Caco-2 (cell line): ENCODE data around the gene MUC12. TPM values are rescaled to one million over a fixed set of nuclear protein-coding genes. Genes with fewer than 3 reads are reported as not detected.

Source experiments
- BruUV-seq: library from RNA; stranded (reverse); fragments of 400-500 nt; replicated peaks from 2 replicates; lab custom pipeline; 2021; lab: Mats Ljungman, UMichigan
- CTCF ChIA-PET: fragments of 300-600 bp; sonication (Branson Sonifier 250); formaldehyde crosslinking; loops from one replicate; lab custom pipeline; 2022; ENCODE audit warnings: antibody characterized with exemption; lab: Charles Lee
- POLR2A ChIA-PET: fragments of 300-600 bp; sonication (Branson Sonifier 250); formaldehyde crosslinking; loops from one replicate; lab custom pipeline; 2022; ENCODE audit warnings: antibody characterized with exemption; lab: Charles Lee
- DNase-seq, 2 experiments: peaks; one replicate each; pipeline versions ENCODE4 v3.0.0 to v3.0.0-alpha.2; 2020 to 2022
- H3K27me3 ChIP-seq: replicated peaks from 2 replicates; pipeline ENCODE4 v1.6.0; 2011; ENCODE audit warnings: low read length; ENCODE audit not compliant: control insufficient read depth, insufficient read depth
- H3K36me3 ChIP-seq: 2 replicates; pipeline ENCODE4 v1.5.1; 2011; ENCODE audit warnings: low read length; ENCODE audit not compliant: control insufficient read depth, insufficient read depth
- H3K4me1 ChIP-seq: fragments of 250-450 bp; sonication (Bioruptor Pico); 2 replicates; pipeline ENCODE4 v1.5.1; 2020; ENCODE audit warnings: mild to moderate bottlenecking
- H3K4me3 ChIP-seq: 2 replicates; pipeline ENCODE4 v1.5.1; 2011; ENCODE audit warnings: low read depth, mild to moderate bottlenecking, control low read depth, low read length
- H3K9me3 ChIP-seq: fragments of 250-450 bp; sonication (Bioruptor Pico); 2 replicates; pipeline ENCODE4 v1.5.1; 2020; ENCODE audit warnings: mild to moderate bottlenecking, moderate library complexity
- H3K27ac Mint-ChIP-seq: one replicate; pipeline ENCODE4 v1.8.0; 2022; ENCODE audit warnings: mixed read lengths; ENCODE audit not compliant: unreplicated experiment
- H3K27me3 Mint-ChIP-seq: one replicate; pipeline ENCODE4 v1.8.0; 2022; ENCODE audit warnings: mixed read lengths; ENCODE audit not compliant: insufficient read depth, unreplicated experiment
- H3K36me3 Mint-ChIP-seq: one replicate; pipeline ENCODE4 v1.8.0; 2022; ENCODE audit warnings: mild to moderate bottlenecking, mixed read lengths; ENCODE audit not compliant: insufficient read depth, unreplicated experiment
- H3K4me1 Mint-ChIP-seq: one replicate; pipeline ENCODE4 v1.8.0; 2022; ENCODE audit warnings: low read depth, mixed read lengths; ENCODE audit not compliant: unreplicated experiment
- H3K4me3 Mint-ChIP-seq: one replicate; pipeline ENCODE4 v1.8.0; 2022; ENCODE audit warnings: mild to moderate bottlenecking, moderate library complexity, mixed read lengths; ENCODE audit not compliant: unreplicated experiment
- H3K9me3 Mint-ChIP-seq: one replicate; pipeline ENCODE4 v1.8.0; 2022; ENCODE audit warnings: mixed read lengths; ENCODE audit not compliant: unreplicated experiment
- intact Hi-C: fragments of 100-400 bp; cut with micrococcal nuclease; formaldehyde crosslinking; loops from one replicate; pipeline ENCODE4 v1.10.0; 2022; ENCODE audit not compliant: unreplicated experiment
- total RNA-seq: library from RNA; stranded (reverse); gene quantifications from 2 replicates; pipeline ENCODE4 v1.2.3, GENCODE V29; 2022
- TF ChIP-seq, protein P1 (sequence below), 2 experiments: fragments of 200-600 bp in 1 of 2; IDR thresholded peaks; 1 replicate in 1 of 2; 2 replicates in 1 of 2; pipeline versions ENCODE4 v1.5.1 to v1.8.0; 2011 to 2022; ENCODE audit warnings: antibody characterized with exemption in 1 of 2, control low read depth in 1 of 2, inconsistent platforms in 1 of 2, low read depth in 1 of 2, low read length in 1 of 2, mild to moderate bottlenecking in 1 of 2, moderate library complexity in 1 of 2; ENCODE audit not compliant: insufficient read depth in 1 of 2, severe bottlenecking in 1 of 2, unreplicated experiment in 1 of 2

MUC12 gene
- total RNA-seq, 1 experiment from 2014 or later = 0.16 TPM

DNA sequence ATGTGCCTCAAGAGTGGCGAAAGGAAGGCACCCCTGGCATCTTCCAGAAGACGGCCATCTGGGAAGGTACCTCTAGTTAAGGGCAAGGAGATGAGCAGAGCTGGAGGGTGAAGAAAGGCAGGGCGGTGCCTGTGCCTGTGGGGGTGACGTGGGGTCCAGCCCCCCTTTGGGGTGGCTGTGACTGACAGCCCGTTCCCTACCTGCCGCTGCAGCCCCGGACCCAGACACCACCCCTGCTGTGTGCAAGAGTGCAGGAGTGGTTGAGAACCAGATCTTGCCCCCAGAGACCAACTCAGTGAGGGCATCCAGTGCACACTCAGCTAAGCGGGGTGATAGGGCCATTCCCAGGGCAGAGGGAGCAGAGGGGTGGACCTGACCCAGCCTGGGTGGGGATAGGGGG, 46.3 kb downstream of the MUC12 start:
- H3K9me3 Mint-ChIP-seq = no peaks in the 10 kb centered on the region
- no peak for DNase-seq
- H3K4me3 Mint-ChIP-seq = no peak overlapping the region
- H3K4me1 ChIP-seq = peaks cover 4% of the 10 kb centered on the region; the same call in 1 of the 2 replicates
- no peaks in the 10 kb centered on the region for H3K36me3 Mint-ChIP-seq
- BruUV-seq = no TSS peak
- intact Hi-C loops = no loop called here
- H3K27me3 ChIP-seq = no peaks in the 10 kb centered on the region; the same call in 1 of the 2 replicates
- TF ChIP-seq, protein P1, sequence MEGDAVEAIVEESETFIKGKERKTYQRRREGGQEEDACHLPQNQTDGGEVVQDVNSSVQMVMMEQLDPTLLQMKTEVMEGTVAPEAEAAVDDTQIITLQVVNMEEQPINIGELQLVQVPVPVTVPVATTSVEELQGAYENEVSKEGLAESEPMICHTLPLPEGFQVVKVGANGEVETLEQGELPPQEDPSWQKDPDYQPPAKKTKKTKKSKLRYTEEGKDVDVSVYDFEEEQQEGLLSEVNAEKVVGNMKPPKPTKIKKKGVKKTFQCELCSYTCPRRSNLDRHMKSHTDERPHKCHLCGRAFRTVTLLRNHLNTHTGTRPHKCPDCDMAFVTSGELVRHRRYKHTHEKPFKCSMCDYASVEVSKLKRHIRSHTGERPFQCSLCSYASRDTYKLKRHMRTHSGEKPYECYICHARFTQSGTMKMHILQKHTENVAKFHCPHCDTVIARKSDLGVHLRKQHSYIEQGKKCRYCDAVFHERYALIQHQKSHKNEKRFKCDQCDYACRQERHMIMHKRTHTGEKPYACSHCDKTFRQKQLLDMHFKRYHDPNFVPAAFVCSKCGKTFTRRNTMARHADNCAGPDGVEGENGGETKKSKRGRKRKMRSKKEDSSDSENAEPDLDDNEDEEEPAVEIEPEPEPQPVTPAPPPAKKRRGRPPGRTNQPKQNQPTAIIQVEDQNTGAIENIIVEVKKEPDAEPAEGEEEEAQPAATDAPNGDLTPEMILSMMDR (IDR thresholded peaks at IDR 0.05; ENCODE audit: insufficient read depth in 1 of 2, low read depth in 1 of 2, low read length in 1 of 2, severe bottlenecking in 1 of 2, unreplicated experiment in 1 of 2) = no peak
- H3K4me3 ChIP-seq = no peak overlapping the region
- POLR2A ChIA-PET = interaction anchor here (0.7 kb wide), 1 partner anchor 43 kb away, joined by 4 read pairs; no protein-coding TSS in a partner anchor
- no peaks in the 10 kb centered on the region for H3K4me1 Mint-ChIP-seq
- H3K36me3 ChIP-seq = no peaks in the 10 kb centered on the region
- no peak overlapping the region for H3K27ac Mint-ChIP-seq
- no peaks in the 10 kb centered on the region for H3K9me3 ChIP-seq
- CTCF ChIA-PET = no interaction called here
- peaks cover 2% of the 10 kb centered on the region for H3K27me3 Mint-ChIP-seq

DNA sequence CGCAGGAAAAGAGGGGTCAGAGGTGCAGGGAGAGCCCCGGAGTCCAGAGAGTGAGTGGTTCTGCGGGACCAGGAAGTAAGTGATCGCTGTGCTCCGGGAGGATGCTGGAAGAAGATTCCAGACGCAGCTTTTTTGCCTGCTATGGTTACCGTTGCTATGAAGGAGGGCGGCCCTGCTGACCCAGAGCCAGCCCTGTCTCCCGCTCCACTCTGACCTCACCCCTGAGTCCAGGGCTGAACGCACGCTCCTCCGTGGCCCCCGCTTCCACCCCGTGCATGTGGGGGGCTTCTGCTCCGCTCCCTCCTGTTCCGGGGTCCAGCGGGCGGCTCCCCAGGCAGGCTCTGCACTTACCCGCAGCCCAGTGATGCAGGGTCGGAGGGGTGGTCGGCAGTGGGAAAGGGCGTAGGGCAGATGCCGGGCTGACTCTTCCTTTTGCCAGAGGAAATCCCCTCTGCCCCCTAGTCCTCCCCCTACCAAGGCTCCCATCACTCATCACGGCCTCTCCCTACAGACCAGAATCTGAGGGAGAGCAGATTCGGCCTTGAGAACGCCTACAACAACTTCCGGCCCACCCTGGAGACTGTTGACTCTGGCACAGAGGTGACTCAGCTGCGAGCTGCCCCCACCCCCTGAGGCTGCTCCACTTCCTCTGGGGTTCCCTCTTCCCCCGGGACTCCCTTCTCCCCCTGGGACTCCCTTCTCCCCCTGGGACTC, 47.9 kb downstream of the MUC12 start:
- Histone ChIP-seq H3K9me3 (no peaks in the 10 kb centered on the region), H3K4me3 (peak overlapping the region; percentile 18), H3K27me3 (no peaks in the 10 kb centered on the region; the same call in 1 of the 2 replicates), H3K36me3 (no peaks in the 10 kb centered on the region), H3K4me1 (peaks cover 4% of the 10 kb centered on the region; the same call in 1 of the 2 replicates)
- Mint-ChIP-seq H3K27ac (peak overlapping the region; percentile 59), H3K4me3 (peak overlapping the region; percentile 24), H3K36me3 (no peaks in the 10 kb centered on the region), H3K9me3 (no peaks in the 10 kb centered on the region), H3K4me1 (no peaks in the 10 kb centered on the region), H3K27me3 (peaks cover 3% of the 10 kb centered on the region)
- intact Hi-C loops = no loop called here
- TF ChIP-seq, protein P1 (IDR thresholded peaks at IDR 0.05; ENCODE audit: insufficient read depth in 1 of 2, low read depth in 1 of 2, low read length in 1 of 2, severe bottlenecking in 1 of 2, unreplicated experiment in 1 of 2) = no peak
- DNase-seq = peak; percentile 55
- POLR2A ChIA-PET = no interaction called here
- CTCF ChIA-PET = no interaction called here
- BruUV-seq = no TSS peak

DNA sequence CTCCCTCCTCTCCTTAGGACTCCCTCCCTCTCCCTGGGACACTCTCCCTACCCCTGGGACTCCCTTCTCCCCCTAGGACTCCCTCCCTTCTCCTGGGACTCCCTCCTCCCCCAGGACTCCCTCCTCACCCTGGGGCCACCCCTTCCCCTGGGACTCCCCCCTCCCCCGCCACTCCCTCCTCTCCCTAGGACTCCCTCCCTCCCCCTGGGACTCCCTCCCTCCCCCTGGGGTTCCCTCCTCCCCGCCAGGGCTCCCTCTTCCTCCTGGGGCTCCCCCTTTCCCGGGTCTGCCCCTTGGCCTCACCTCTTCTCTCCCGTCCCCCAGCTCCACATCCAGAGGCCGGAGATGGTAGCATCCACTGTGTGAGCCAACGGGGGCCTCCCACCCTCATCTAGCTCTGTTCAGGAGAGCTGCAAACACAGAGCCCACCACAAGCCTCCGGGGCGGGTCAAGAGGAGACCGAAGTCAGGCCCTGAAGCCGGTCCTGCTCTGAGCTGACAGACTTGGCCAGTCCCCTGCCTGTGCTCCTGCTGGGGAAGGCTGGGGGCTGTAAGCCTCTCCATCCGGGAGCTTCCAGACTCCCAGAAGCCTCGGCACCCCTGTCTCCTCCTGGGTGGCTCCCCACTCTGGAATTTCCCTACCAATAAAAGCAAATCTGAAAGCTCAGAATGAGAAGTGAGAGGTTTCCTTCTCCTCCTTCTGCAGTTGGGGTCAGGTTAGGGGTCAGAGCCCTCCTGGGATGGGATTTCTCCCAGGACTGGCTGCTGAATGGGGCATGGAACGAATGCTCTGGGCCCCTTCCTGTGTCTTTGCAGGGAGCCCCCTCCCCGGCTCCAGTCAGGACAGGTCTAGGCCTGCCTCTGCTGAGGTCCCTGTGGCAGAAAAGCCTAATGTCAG, 49.2 kb downstream of the MUC12 start:
- Histone ChIP-seq H3K27me3 (no peaks in the 10 kb centered on the region; the same call in 1 of the 2 replicates), H3K36me3 (no peaks in the 10 kb centered on the region), H3K4me1 (peaks cover 4% of the 10 kb centered on the region; the same call in 1 of the 2 replicates), H3K4me3 (no peak overlapping the region), H3K9me3 (no peaks in the 10 kb centered on the region)
- BruUV-seq = no TSS peak
- TF ChIP-seq, protein P1 (IDR thresholded peaks at IDR 0.05; ENCODE audit: insufficient read depth in 1 of 2, low read depth in 1 of 2, low read length in 1 of 2, severe bottlenecking in 1 of 2, unreplicated experiment in 1 of 2) = no peak
- CTCF ChIA-PET = interaction anchor here (1.0 kb wide), 1 partner anchor 9 kb away, joined by 3 read pairs; no protein-coding TSS in a partner anchor
- H3K36me3 Mint-ChIP-seq = no peaks in the 10 kb centered on the region
- no peak overlapping the region for H3K27ac Mint-ChIP-seq
- intact Hi-C loops = no loop called here
- no peak for DNase-seq
- POLR2A ChIA-PET = no interaction called here
- no peak overlapping the region for H3K4me3 Mint-ChIP-seq
- no peaks in the 10 kb centered on the region for H3K4me1 Mint-ChIP-seq
- H3K9me3 Mint-ChIP-seq = no peaks in the 10 kb centered on the region
- peaks cover 3% of the 10 kb centered on the region for H3K27me3 Mint-ChIP-seq
